Peyer's patch (tissue), 4 donors: ENCODE data around the gene SDF4.

ENCODE experiments used
- POLR2A ChIP-seq, 2 donors: fragments of 450-650 bp; IDR thresholded peaks; one replicate each; pipeline ENCODE4 v1.5.1; 2017; ENCODE audit warnings: antibody characterized with exemption in 2 of 2, mild to moderate bottlenecking in 2 of 2, moderate library complexity in 2 of 2
- TF ChIP-seq, protein P1 (sequence below), 6 experiments: fragments of 450-650 bp in 4 of 6; fragments of 200-600 bp in 2 of 6; sonication (generic) in 1 of 6; IDR thresholded peaks; one replicate each; pipeline ENCODE4 v1.5.1; 2017 to 2019; ENCODE audit warnings: antibody characterized with exemption in 6 of 6, mild to moderate bottlenecking in 3 of 6, moderate library complexity in 1 of 6

DNA sequence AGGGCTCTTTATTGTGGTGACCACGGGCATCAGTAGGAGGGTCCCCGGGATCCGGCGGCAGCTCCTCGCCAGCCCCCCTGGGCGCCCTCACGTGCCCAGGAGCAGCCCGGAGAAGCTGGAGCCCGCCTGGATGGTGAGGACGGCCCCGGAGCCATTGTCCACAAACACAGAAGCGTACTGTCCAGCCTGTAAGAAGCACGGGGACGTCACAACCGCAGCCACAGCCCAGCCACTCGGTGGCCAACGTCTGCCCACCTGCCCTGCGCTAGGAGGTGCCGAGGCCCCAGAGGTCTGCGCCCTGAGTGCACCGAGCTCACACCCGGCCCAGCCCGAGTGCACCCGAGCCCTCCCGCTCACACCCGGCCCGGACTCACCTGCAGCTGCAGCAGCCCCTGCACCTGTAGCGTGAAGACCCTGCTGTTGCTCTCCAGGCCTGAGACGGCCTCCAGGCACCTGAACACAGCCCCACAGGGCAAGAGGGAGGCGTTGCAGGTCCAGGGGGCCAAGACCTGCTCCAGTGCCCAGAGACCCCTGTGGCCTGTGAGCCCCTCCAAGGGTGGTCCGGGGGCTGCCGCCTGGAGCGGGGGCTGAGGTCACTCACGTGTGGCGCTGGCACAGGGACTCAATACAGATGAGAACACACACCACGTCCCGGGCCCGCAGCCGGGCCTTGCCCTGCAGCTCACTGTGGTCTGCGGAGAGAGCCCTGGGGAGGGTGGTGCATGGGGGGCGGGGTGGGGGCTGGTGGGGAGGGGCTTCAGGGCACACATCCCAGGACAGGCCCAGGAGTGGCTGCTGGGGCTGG, 10.9 kb upstream of the SDF4 start:
- no peak for TF ChIP-seq POLR2A (IDR thresholded peaks at IDR 0.05)
- TF ChIP-seq, protein P1, sequence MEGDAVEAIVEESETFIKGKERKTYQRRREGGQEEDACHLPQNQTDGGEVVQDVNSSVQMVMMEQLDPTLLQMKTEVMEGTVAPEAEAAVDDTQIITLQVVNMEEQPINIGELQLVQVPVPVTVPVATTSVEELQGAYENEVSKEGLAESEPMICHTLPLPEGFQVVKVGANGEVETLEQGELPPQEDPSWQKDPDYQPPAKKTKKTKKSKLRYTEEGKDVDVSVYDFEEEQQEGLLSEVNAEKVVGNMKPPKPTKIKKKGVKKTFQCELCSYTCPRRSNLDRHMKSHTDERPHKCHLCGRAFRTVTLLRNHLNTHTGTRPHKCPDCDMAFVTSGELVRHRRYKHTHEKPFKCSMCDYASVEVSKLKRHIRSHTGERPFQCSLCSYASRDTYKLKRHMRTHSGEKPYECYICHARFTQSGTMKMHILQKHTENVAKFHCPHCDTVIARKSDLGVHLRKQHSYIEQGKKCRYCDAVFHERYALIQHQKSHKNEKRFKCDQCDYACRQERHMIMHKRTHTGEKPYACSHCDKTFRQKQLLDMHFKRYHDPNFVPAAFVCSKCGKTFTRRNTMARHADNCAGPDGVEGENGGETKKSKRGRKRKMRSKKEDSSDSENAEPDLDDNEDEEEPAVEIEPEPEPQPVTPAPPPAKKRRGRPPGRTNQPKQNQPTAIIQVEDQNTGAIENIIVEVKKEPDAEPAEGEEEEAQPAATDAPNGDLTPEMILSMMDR (IDR thresholded peaks at IDR 0.05), result no peak
